Right lobe of liver (tissue), 6 donors: ENCODE measurements around the gene DPYSL3. TPM values are rescaled to one million over a fixed set of nuclear protein-coding genes. Genes with fewer than 3 reads are reported as not detected.

ENCODE experiments used
- ATAC-seq, 4 donors: fragments of 200-7000 bp; cut with Tn5 transposase; one replicate each; pipeline ENCODE4 v1.9.1; 2020; ENCODE audit warnings: mild to moderate bottlenecking in 4 of 4, moderate library complexity in 4 of 4
- DNase-seq, 3 donors: peaks; one replicate each; pipeline ENCODE4 v3.0.0-alpha.2; 2020
- H3K27ac ChIP-seq, 3 donors: fragments of 200-600 bp; one replicate each; pipeline ENCODE4 v1.8.0; 2022
- H3K27me3 ChIP-seq, 2 donors: fragments of 200-600 bp; one replicate each; pipeline ENCODE4 v1.8.0; 2022
- H3K36me3 ChIP-seq, 4 donors: fragments of 200-600 bp; sonication (generic) in 1 of 4; one replicate each; pipeline versions ENCODE4 v1.5.1 to v1.8.0; 2017 to 2022; ENCODE audit warnings: control low read depth in 1 of 4
- H3K4me1 ChIP-seq, 4 donors: fragments of 200-600 bp; sonication (generic) in 1 of 4; one replicate each; pipeline versions ENCODE4 v1.5.1 to v1.8.0; 2017 to 2022; ENCODE audit warnings: control low read depth in 1 of 4
- H3K4me3 ChIP-seq, 3 donors: fragments of 200-600 bp; one replicate each; pipeline ENCODE4 v1.8.0; 2022
- H3K9me3 ChIP-seq, 4 donors: fragments of 200-600 bp; sonication (generic) in 1 of 4; one replicate each; pipeline versions ENCODE4 v1.5.1 to v1.8.0; 2017 to 2022; ENCODE audit warnings: control low read depth in 1 of 4
- CTCF ChIP-seq, 4 donors: fragments of 200-600 bp in 3 of 4; fragments of 450-650 bp in 1 of 4; IDR thresholded peaks; one replicate each; pipeline versions ENCODE4 v1.5.1 to v1.8.0; 2016 to 2022; ENCODE audit warnings: antibody characterized with exemption in 4 of 4, mild to moderate bottlenecking in 2 of 4
- POLR2A ChIP-seq: fragments of 450-650 bp; IDR thresholded peaks from one replicate; pipeline ENCODE4 v1.6.1; 2017; ENCODE audit warnings: antibody characterized with exemption, mild to moderate bottlenecking
- WGBS: methylation state at CpG from one replicate; pipeline ENCODE4 v1.1.6; 2018; ENCODE audit warnings: low coverage, low lambda C conversion rate; ENCODE audit not compliant: insufficient coverage; ENCODE audit errors: missing lambda C conversion rate; 5-methylcytosine and 5-hydroxymethylcytosine counted together
- intact Hi-C, 2 donors: fragments of 100-400 bp; cut with DNase I; formaldehyde crosslinking; loops; one replicate each; pipeline versions ENCODE4 v1.11.2 to v1.14.1; 2022
- total RNA-seq, 6 experiments: library from RNA; depleted of rRNA in 2 of 6; stranded (reverse); fragments of >200 nt in 2 of 6; fragmentation: NEBNext Ultra II Directional in 3 of 6; extraction: Animal tissue kit (Norgen Biotek cat#: 25700) in 3 of 6; gene quantifications; one replicate each; pipeline versions ENCODE4 v1.1.0 to v1.2.4, GENCODE V29; 2016 to 2023
- donor health status: DM: no; HTN: yes; CAD: no.
- donor health status: DM: no; HTN: no; CAD: no.
- donor health status: DM: no; HTN: no; CAD: no.
- donor health status: DM: no; HTN: yes; CAD: no.
- donor health status: DM: no; HTN: yes; CAD: no.

DPYSL3 gene
- total RNA-seq, 6 experiments from 2014 or later: 1.4 to 3.8 (median 2.3) TPM

GRCh38 chr5:147450606-147451005, 59.3 kb downstream of the DPYSL3 start:
- Histone ChIP-seq H3K4me1 (peaks cover 0 to 16% (median 0%) of the 10 kb centered on the region in 4 donors), H3K36me3 (no peaks in the 10 kb centered on the region), H3K4me3 (no peak overlapping the region), H3K9me3 (no peaks in the 10 kb centered on the region), H3K27ac (no peak overlapping the region), H3K27me3 (peaks cover 0 to 6% of the 10 kb centered on the region in 2 donors)
- TF ChIP-seq POLR2A (no peak), CTCF (IDR thresholded peaks at IDR 0.05) (no peak)
- intact Hi-C loops: loop anchor here in 1 of 2 donors (5.0 kb wide), 1 partner anchor 127 kb away; no protein-coding TSS in a partner anchor
- no peak for DNase-seq
- ATAC-seq: no peak

GRCh38 chr5:147448766-147449165, 61.1 kb downstream of the DPYSL3 start:
- intact Hi-C loops: no loop called here
- TF ChIP-seq CTCF (IDR thresholded peaks at IDR 0.05): no peak
- TF ChIP-seq POLR2A: no peak
- no peaks in the 10 kb centered on the region for H3K36me3 ChIP-seq
- H3K4me3 ChIP-seq: no peak overlapping the region
- H3K9me3 ChIP-seq: no peaks in the 10 kb centered on the region
- no peak for DNase-seq
- ATAC-seq: no peak
- no CpG with 5 or more reads among the region's 1 CpG for WGBS
- no peak overlapping the region for H3K27ac ChIP-seq
- H3K4me1 ChIP-seq: peaks cover 0 to 7% (median 0%) of the 10 kb centered on the region in 4 donors
- H3K27me3 ChIP-seq: peaks cover 0 to 6% of the 10 kb centered on the region in 2 donors

- Histone ChIP-seq H3K27ac (no peak overlapping the region), H3K27me3 (no peaks in the 10 kb centered on the region), H3K9me3 (no peaks in the 10 kb centered on the region), H3K4me1 (no peaks in the 10 kb centered on the region), H3K4me3 (no peak overlapping the region), H3K36me3 (no peaks in the 10 kb centered on the region)
- TF ChIP-seq CTCF (IDR thresholded peaks at IDR 0.05): no peak
- TF ChIP-seq POLR2A: no peak
- ATAC-seq (no peak), DNase-seq (no peak)
- WGBS: 73% methylated on average over 2 of the region's 2 CpGs
- intact Hi-C loops: no loop called here
These were observed 63.3 kb downstream of the DPYSL3 start for GRCh38 chr5:147446523-147446922.

GRCh38 chr5:147445917-147446316, 64.0 kb downstream of the DPYSL3 start:
- DNase-seq: no peak
- no peak for TF ChIP-seq POLR2A
- TF ChIP-seq CTCF (IDR thresholded peaks at IDR 0.05): no peak
- Histone ChIP-seq H3K9me3 (no peaks in the 10 kb centered on the region), H3K4me3 (no peak overlapping the region), H3K27me3 (no peaks in the 10 kb centered on the region), H3K4me1 (no peaks in the 10 kb centered on the region), H3K27ac (no peak overlapping the region), H3K36me3 (no peaks in the 10 kb centered on the region)
- ATAC-seq: no peak
- intact Hi-C loops: no loop called here
- WGBS: 88% methylated on average over 2 of the region's 2 CpGs

- Histone ChIP-seq H3K36me3 (no peaks in the 10 kb centered on the region), H3K4me1 (no peaks in the 10 kb centered on the region), H3K27ac (no peak overlapping the region), H3K27me3 (no peaks in the 10 kb centered on the region), H3K4me3 (no peak overlapping the region), H3K9me3 (no peaks in the 10 kb centered on the region)
- TF ChIP-seq CTCF (IDR thresholded peaks at IDR 0.05) (no peak), POLR2A (no peak)
- ATAC-seq (no peak), DNase-seq (no peak)
- intact Hi-C loops: no loop called here
These were observed 64.8 kb downstream of the DPYSL3 start for GRCh38 chr5:147445090-147445489.
